ENCODE results near the gene TENT4A.
"Not testable (repeated sequence)": the region's sequence is repeated elsewhere in the genome, so short reads cannot be mapped to it uniquely, and the experiment has no call there.

TENT4A gene

DNA sequence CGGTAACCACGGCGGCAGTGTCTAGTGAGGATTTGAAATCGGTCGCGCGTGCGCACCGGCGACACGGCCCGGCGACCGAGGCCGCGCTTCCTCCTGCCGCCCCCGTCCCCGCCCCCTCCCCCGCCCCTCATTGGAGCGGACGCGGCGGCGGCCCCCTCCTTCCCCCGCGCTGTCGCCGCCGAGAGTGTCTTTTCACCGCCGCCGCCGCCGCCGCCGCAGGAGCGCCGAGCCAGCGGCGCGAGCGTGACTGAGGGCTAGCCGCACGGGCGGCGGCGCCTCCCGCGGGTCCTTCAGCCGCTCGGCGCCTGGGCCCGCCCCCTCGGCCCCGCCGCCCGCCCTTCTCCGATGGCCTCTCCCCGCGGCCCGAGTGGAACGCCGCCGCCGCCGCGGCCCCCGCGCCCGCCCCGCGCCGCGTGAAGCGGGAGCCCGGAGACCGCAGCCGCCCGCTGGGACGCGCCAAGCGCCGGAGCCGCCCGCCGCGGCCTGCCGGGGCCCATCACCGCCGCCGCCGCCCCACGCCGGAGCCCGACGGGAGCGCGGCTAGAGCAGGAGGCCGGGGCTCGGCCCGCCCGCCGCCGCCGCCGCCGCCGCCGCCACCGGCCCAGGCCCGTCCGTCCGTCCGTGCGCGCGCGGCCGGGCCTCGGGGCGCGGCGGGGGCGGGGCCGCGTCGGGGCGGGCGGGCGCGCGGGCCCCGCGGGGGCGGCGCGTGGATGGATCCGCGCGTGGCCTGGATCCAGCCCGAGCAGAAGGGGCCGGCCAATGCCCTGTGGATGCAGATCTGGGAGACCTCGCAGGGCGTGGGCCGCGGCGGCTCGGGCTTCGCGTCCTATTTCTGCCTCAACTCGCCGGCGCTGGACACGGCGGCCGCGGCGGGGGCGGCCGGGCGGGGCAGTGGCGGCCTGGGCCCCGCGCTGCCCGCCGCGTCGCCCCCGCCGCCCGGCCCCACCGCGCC lies at the start of gene TENT4A:
TSS of gene TENT4A (plus strand) at position 159 of the 952 bp plus-strand sequence. CDS start at position 711, 552 bp downstream.
- DNase-seq: peak; percentile 93

DNA sequence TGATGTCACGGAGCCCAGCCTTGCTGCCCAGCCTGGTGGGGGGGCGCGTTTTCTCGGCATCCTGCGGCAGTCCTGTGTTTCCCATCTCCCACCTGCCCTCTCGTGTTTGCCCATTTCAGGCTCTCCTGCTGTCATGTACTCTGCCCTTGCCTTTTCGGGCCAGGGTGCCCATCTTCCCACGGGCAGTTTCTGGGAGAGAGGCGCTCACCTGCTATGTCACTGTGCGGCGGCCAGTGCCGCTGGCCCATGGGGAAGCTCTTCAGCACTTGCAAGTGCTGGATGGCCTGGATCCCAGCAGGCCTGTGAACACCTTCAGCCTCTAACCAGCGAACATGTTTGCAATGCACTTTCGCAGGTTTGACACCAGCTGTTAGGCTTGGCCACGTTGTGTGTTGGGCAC lies 46.5 kb upstream of the TENT4A start:
- DNase-seq: no peak

DNA sequence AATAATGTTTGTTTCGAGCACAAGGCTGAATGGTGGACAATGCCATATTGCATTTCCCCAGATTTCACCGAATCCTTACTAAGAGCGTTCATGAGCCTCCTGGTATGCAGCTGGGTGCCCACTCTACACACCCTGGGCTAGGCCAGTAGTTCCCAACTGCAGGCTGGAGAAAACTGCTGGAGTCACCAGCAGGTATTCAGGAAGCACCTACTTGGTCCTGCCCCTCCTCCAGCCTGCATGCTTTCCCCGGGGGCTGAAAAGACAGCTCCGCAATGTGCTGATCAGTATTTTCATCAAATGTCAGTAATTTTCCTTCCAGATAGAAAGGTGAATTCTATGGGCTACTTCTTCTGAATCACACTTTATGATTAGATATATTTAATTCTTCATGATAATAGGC lies 45.6 kb upstream of the TENT4A start:
- no peak for DNase-seq

DNA sequence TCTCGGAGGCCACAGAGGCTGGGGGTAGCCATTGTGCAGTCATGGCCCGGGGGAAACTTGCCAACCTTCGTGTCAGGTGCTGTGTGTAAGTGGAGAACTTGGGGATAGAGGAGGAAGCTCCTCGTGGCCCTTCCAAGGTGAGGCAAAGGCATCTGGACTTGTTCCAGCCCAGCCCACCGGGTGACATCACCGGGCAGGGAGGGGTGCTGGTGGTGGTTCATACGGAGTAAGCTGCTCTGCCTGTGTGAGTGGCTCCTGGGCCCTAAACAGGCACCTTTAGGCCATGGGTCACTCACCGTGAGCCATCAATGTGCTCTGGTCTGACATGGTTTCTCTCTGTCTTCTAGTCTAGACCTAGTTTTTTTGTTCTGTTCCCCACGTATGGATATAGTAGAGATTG lies 44.5 kb upstream of the TENT4A start:
- not testable (repeated sequence) for DNase-seq

DNA sequence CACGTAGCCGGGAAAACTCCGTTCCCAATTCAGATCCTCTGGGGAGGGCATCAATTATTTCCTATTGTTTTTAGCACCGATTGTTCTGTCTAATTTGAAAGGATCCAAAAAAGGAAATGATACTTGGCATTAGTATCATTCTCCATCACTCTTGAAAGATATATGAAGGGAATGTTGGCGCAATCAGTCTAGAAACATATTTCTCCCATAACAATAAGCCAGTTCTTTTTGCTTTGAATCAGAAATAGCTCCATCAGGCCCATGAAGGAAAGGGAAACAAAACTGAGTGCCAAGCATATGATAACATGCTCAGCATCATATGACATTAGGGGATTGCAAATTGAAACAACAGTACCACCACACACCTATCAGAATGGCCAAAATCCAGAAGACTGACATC lies 40.2 kb upstream of the TENT4A start:
- no peak for DNase-seq

DNA sequence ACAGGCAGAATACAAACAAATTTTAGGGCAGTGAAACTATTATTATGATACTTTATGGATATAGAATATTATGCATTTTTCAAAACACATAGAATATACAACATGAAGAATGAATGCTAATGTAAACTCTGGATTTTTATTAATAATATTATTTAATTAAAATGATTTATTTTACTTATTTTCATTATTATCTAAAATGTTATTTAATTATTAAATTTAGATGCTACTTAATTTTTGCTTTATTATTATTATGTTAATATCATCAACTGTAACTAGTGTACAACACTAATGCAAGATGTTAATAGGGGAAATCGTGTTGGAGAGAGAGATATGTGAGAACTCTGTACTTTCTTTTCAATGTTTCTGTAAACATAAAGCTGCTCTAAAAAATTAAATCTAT lies 39.3 kb upstream of the TENT4A start:
- DNase-seq: no peak

DNA sequence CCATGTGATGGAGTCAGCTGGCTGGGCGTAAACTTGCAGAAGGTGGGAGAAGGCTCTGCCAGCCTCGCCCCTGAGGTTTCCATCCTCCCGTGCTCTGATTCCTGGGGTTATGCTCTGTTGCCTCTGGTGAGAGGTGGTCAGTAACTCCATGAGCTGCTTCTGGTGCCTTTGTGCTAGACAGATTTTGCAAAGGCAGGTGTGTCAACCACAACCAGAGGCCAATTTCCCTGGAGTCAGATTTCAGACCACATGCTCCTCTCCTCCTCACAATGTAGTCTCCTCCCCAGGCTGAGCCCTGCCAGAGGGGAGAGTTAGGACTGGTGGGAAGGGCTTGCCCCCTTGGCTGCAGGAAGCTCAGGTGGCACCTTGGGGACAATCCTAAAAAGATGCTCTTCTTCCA lies 38.8 kb upstream of the TENT4A start:
- DNase-seq: no peak

DNA sequence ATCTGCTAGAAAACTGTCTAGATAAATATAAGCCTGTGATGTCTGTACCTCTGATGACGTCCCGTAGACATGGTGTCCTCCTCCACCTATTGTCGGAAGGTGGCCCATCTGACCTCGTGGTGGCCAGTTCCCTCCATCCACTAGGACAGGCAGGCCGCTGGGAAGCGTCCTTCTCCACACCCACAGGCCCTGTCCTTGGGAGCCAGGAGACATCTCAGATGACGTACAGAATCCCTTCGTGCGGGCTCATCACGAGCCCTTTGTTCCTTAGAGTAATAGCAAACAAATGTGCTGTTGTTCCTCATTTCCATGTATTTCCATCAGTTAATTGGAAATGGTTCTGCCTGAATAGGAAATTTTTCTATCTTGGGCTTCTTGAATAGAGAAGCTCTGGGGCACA lies 38.3 kb upstream of the TENT4A start:
- no peak for DNase-seq

DNA sequence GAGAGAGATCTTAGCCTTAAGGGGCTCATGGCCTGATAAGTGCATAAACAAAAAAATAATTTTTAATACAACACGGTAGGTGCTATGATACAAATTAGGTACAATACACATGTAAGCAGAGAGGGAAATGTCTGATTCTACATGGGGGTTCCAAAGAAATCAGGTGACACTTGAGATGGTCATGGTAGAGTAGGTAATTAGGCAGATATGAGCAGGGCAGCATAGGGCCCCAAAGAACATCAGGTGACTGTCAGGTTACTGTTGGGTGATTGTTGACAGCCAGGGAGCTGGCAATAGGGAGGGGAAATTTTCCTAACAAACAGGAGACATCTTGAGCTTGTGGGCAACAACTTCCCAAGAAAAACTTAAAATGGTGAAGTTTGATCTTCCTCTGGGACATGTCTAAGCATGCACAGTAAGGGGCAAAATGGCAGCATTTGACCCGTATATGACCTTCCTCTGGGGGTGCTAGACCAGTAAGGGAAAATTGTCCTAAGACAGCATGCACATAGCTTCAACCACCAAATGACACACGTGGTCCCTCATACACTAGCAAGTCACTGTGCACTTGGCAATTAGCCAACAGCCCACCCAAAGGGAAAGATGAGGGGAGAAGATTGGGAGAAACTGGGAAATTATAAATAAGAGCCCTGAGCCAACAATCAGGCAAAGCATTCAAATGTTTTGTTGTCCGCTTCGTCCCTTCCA lies 37.3 kb upstream of the TENT4A start:
- no peak for DNase-seq

DNA sequence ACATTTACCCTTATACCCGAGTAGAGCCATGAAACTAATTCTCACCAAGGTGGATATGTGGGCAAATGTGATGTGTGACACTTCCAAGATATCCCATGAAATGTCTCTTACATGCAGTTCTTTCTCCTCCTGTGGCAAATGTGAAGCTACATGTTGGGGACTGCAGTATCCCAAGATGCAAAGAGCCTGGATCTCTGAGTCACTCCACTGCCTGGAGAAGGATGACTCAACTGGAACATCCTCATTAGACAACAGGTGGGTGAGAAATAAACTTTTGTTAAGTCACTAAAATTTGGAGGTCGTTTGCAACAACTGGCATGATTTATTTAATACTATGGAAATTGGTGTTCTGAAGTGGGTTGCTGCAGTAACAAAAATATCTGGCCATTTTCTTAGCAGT lies 36.5 kb upstream of the TENT4A start:
- no peak for DNase-seq

DNA sequence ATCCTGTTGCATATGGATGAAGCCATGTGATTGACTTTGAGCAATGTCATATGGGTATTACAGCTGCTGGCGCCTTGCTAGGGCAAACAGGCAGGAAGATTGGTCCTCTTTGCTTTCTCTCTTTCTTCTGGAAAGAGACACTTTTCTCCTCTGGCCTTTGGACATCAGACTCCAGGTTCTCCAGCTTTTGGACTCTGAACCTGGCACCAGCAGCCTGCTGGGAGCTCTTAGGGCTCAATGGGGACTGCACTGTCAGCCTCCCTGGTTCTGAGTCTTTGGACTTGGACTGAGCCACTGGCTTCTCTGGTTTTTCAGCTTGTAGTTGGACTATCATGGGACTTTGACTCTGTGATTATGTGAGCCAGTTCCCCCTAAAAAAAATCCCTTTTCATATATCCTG lies 34.8 kb upstream of the TENT4A start:
- no peak for DNase-seq

DNA sequence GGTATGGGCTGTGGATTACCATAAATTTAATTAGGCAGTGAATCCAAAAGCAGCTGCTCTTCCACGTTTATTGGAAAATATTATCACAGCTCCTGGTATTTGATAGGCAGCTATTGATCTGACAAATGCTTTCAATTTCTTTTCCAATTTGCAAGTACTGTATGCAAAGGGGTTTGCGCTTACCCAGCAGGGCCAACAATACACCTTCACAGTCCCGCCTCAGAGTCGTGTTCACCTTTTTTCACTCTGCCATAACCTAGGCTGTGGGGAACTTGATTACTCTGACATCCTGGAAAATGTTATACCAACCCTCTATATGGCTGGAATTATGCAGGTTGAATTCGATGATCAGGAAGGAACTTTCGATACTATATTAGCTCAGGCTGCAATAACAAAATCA lies 32.3 kb upstream of the TENT4A start:
- no peak for DNase-seq

DNA sequence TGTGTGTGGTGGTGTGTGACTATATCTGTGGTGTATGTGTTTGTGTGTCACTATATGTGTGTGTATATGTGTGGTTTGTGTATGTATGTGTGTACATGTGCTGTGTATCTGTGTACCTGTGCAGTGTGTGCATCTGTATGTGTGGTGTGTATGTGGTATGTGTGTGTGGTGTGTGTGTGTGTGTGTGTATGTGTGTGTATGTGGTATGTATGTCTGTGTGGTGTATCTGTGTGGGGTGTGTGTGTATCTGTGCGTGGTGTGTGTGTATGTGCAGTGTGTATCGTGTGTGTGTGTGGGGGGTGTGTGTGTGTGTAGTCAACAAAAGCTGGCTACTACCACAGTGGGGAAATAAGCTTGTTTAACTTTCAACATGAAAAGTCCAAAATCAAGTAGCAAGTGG lies 31.6 kb upstream of the TENT4A start:
- DNase-seq: no peak

DNA sequence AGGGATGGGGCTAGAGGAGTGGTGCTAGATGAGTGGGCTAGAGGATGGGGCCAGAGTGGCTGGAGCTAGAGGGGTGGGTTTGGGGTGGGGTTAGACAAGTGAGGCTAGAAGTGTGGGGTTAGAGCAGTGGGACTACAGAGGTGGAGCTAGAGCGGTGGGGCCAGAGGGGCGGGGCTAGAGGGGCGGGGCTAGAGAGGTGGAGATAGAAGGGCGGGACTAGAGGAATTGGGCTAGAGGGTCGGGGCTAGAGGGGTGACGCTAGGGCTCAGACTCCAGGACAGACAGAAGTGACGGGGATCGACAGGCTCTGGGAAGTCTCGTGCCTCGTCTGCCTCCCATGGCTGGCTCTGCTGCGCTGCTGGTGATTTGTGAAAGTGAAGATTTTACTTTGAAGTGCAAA lies 31.0 kb upstream of the TENT4A start:
- DNase-seq: no peak

DNA sequence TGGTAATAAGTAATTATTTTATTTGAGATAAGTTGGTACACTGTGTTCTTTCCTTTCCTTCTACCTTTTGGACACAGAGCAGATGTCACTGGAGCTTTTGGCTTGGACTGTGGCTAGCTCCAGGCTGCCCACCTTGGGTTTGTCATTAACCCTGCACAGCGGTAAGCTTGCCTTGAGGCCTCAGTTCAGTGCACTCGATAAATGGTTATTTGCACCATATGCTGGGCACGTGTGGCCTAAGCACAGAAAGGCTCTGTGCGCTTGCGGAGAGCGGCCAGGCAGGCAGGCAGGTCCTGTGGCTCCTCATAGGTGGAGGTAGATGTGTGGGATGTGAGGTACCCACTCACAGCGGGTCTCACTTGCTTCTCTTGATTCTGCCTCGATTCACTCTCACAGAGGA lies 30.0 kb upstream of the TENT4A start:
- DNase-seq: no peak

DNA sequence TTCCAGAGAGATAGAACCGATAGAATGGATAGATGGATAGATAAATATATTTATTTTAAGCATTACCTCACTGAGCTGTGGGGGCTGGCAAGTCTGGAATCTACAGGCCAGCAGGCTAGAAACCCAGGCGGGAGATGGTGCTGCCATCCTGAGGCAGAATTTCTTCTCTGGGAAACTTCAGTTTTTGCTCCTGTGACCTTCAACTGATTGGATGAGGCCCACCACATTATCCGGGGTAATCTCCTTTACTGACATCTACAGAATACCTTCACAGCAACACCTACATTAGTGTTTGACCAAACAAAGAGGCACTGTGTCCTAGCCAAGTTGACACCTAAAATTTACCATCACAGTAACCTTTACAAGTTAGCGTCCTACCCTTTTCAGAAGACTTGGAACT lies 29.2 kb upstream of the TENT4A start:
- DNase-seq: no peak

DNA sequence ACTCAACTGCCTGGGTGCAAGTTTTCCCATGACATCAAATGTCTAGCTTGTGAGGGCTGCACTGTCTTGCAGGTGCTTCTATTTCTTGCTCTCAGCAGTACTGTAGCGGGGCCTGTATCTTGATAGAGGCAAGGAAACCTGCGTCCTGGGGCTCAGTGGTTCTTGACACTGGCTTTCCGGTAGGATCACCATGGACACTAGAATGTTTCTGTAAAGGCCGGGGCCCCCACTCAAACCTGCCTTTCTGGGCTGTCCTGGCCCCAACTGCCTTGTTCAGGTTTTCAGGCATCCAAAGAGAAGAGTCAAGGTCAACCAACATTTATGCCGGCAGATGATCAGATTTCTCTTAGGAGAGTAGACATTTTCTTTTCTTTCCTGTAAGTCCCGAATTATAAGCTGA lies 26.7 kb upstream of the TENT4A start:
- DNase-seq: no peak

DNA sequence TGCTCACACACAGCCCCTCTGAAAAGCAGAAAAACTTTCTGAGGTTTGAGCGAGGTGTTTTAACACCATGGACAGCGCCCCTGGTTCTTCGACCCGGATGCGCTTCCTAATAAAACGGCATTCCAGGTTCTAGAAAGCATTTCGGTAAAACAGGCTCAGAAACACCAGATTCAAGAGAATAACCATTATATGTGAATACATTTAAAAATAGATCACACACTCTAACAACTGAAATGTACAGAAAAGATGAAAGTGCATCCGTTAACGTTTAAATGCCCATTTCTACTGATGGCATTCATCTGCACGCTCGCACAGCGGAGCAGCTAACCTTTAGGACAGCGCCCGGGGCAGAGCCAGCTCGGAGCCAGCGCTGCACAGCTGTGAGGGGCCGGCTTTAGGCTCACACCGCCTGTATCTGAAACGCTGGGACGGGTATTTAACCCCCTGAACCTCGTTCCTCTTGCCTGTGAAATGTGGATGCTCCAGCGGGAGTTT lies 26.3 kb upstream of the TENT4A start:
- DNase-seq: no peak

DNA sequence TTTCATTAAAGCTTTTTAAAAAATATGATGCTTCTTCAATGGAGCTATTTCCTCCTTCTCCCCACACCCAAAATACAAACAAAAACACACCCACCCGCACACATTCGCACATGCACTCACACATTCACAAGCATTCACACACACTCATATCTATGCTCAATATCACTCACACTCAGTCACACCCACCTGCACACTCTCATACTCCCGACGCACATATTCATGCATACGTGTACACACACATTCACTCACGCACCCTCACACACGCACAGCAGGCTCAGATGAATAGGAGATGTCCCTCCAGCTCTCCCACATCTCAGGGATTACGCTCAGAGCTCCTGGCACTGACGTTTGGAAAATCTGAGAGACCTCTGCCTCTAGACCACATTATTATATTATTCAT lies 25.7 kb upstream of the TENT4A start:
- DNase-seq: no peak

DNA sequence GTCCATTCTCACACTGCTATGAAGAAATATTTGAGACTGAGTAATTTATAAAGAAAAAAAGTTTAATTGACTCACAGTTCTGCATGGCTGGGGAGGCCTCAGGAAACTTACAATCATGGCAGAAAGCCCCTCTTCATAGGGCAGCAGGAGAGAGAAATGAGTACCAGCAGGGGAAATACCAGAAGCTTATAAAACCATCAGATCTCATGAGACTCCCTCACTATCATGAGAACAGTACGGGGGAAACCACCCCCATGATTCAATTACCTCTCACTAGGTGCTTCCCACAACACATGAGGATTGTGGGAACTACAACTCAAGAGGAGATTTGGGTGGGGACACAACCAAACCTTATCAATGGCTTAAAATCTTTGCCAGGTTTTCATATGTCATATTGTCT lies 20.3 kb upstream of the TENT4A start:
- DNase-seq: no peak

DNA sequence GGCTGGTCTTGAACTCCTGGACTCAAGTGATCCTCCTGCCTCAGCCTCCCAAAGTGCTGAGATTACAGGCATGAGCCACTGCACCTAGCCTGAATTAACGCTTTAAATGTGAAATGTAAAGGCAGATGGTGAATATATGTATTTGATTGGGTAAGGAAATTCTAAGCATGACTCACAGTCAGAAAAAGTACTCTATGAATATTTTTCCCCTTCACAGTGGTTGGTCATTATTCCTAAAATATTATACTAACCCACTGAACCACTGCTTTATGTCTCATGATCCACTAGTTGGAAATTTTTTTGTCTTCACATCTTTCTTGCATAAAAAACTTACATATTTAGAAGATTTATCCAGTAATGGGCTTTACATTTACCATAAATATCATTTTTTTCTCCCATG lies 14.5 kb upstream of the TENT4A start:
- no peak for DNase-seq

DNA sequence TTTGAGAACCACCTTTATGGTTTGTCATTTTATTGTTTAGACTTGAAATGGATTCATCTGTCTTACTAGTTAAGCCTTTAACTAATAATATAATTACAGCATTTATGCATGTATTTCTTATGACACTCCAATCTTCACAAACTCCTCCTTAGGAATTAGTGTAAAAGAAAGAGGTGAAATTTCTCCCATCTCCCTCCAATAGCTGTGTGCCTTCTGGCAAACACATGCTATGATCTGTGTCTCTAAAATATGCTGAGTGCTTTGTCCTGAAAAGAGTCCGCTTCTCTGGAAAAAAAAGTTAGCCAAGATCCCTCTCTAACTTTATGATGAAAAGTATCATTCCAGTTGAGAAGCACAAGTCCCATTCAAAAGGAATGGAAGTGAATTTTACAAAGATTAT lies 13.9 kb upstream of the TENT4A start:
- no peak for DNase-seq

DNA sequence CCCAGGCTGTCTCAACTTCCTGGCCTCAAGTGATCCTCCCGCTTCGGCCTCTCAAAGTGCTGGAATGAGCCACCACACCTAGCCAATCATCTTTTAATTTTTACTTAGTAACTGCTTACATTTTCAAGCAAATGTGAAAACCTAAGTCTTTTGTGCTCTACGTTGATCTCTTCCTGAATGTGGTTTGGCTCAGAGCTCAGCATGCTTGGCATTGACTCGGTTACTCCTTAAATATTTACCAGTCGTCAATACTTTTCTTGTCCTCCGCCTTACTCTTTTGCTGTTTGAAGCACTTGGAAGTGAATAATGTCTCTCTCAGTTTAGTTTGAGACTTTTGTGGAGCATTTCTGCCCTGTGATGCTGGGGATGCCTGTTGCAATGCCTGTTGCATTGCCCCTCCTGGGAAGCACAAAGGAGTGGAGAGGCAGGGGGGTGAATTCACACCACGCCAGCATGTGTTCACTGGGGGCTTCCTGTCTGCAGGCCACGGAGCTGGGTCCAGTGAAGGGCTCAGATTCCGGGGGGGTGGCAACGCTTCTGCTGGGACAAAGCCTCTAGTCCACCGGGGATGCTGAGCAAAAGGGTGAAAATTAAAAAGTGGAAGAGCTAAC lies 13.1 kb upstream of the TENT4A start:
- DNase-seq: no peak
